HepG2 (cell line): ENCODE results near the gene ACTN1. TPM values are rescaled to one million over a fixed set of nuclear protein-coding genes. Genes with fewer than 3 reads are reported as not detected.

Source experiments
- FOXO1 ChIP-seq: sonication (generic); formaldehyde crosslinking; IDR thresholded peaks from 2 replicates; pipeline ENCODE4 v1.4.0; 2020; ENCODE audit warnings: missing genetic modification reagents
- FOXO4 ChIP-seq: sonication (generic); formaldehyde crosslinking; conservative IDR thresholded peaks from 2 replicates; pipeline ENCODE4 v1.8.1; 2023; ENCODE audit warnings: missing genetic modification reagents
- FOXP1 ChIP-seq, 2 experiments: fragments of 450-650 bp in 1 of 2; IDR thresholded peaks; 2 replicates each; pipeline ENCODE4 v1.6.1; 2017 to 2018; ENCODE audit warnings: antibody characterized with exemption in 1 of 2
- JUNB ChIP-seq: sonication (generic); formaldehyde crosslinking; IDR thresholded peaks from 2 replicates; pipeline ENCODE4 v1.8.0; 2022; ENCODE audit warnings: missing genetic modification reagents, mild to moderate bottlenecking, borderline replicate concordance
- RFX3 ChIP-seq: IDR thresholded peaks from 2 replicates; pipeline ENCODE4 v1.6.1; 2016; ENCODE audit warnings: missing biosample characterization, missing genetic modification reagents
- SMYD3 ChIP-seq: sonication (generic); formaldehyde crosslinking; IDR thresholded peaks from 2 replicates; pipeline ENCODE4 v1.8.1; 2023; ENCODE audit warnings: mild to moderate bottlenecking, missing genetic modification reagents
- ZBTB7B ChIP-seq: sonication (generic); formaldehyde crosslinking; IDR thresholded peaks from 2 replicates; pipeline ENCODE4 v1.4.0; 2020; ENCODE audit warnings: missing genetic modification reagents
- ZFP36L2 ChIP-seq: sonication (generic); formaldehyde crosslinking; IDR thresholded peaks from 2 replicates; pipeline ENCODE4 v1.4.0; 2020; ENCODE audit warnings: missing genetic modification reagents
- ZFP91 ChIP-seq: sonication (generic); formaldehyde crosslinking; IDR thresholded peaks from 2 replicates; pipeline ENCODE4 v1.9.0; 2022; ENCODE audit warnings: missing genetic modification reagents, mild to moderate bottlenecking, borderline replicate concordance
- ZNF142 ChIP-seq: sonication (generic); formaldehyde crosslinking; IDR thresholded peaks from 2 replicates; pipeline ENCODE4 v1.4.0; 2020; ENCODE audit warnings: missing genetic modification reagents
- ZNF552 ChIP-seq: sonication (generic); formaldehyde crosslinking; IDR thresholded peaks from 2 replicates; pipeline ENCODE4 v1.9.0; 2022; ENCODE audit warnings: missing genetic modification reagents, mild to moderate bottlenecking, borderline replicate concordance
- ZNF878 ChIP-seq: sonication (generic); formaldehyde crosslinking; IDR thresholded peaks from 2 replicates; pipeline ENCODE4 v1.8.1; 2023; ENCODE audit warnings: mild to moderate bottlenecking, missing genetic modification reagents, moderate library complexity
- polyA plus RNA-seq, 8 experiments: library from polyadenylated mRNA; depleted of rRNA in 3 of 8; stranded (reverse) in 7 of 8; unstranded in 1 of 8; fragments of >200 nt; fragmentation: Illumina TruSeq in 4 of 8; extraction: Trizol in 4 of 8; gene quantifications; 2 replicates each; pipeline versions ENCODE4 v1.2.1 to v1.2.3, GENCODE V29; 2011 to 2016; ENCODE audit warnings: low read depth in 4 of 8, missing spikeins in 1 of 8, mixed read lengths in 1 of 8; ENCODE audit not compliant: insufficient read depth in 1 of 8
- total RNA-seq, 5 experiments: library from RNA; depleted of rRNA; stranded (reverse); fragments of >200 nt; fragmentation: Illumina TruSeq; extraction: Trizol; gene quantifications; 2 replicates each; pipeline ENCODE4 v1.2.3, GENCODE V29; 2016; ENCODE audit warnings: low read depth in 1 of 5
- TF ChIP-seq, protein P1 (sequence below): IDR thresholded peaks from 2 replicates; pipeline ENCODE4 v1.6.1; 2016; ENCODE audit warnings: missing compliant biosample characterization, missing genetic modification reagents, borderline replicate concordance
- TF ChIP-seq, protein P2 (sequence below): sonication (generic); formaldehyde crosslinking; IDR thresholded peaks from 2 replicates; pipeline ENCODE4 v1.4.0; 2020; ENCODE audit warnings: missing genetic modification reagents, borderline replicate concordance

The ACTN1 gene
- total and polyA plus RNA-seq, 2 of the 13 experiments (the other 11 are each of a cell fraction or from before 2014, with no cell fraction given) = 58.6 to 162 TPM

- TF ChIP-seq JUNB (CRISPR knock-in tag) (no peak), ZFP36L2 (CRISPR knock-in tag) (no peak), ZNF878 (CRISPR knock-in tag) (peak; percentile 40; the same call in 1 of the 2 replicates), ZFP91 (peak; percentile 93), SMYD3 (CRISPR knock-in tag) (peak; percentile 70; the same call in 1 of the 2 replicates), FOXO4 (CRISPR knock-in tag) (0 out of 2 replicates have a peak, but pooled peaks have one; percentile 47), ZNF552 (CRISPR knock-in tag) (peak; percentile 66; the same call in 1 of the 2 replicates), ZBTB7B (peak; percentile 99), FOXO1 (CRISPR knock-in tag) (peak; percentile 68; the same call in 1 of the 2 replicates), ZNF142 (CRISPR knock-in tag) (peak; percentile 45), FOXP1 (IDR thresholded peaks at IDR 0.05) (no peak), FOXP1 (CRISPR knock-in tag; IDR thresholded peaks at IDR 0.05) (peak; percentile 32; the same call in 1 of the 2 replicates), RFX3 (CRISPR knock-in tag) (no peak)
- TF ChIP-seq, protein P1, sequence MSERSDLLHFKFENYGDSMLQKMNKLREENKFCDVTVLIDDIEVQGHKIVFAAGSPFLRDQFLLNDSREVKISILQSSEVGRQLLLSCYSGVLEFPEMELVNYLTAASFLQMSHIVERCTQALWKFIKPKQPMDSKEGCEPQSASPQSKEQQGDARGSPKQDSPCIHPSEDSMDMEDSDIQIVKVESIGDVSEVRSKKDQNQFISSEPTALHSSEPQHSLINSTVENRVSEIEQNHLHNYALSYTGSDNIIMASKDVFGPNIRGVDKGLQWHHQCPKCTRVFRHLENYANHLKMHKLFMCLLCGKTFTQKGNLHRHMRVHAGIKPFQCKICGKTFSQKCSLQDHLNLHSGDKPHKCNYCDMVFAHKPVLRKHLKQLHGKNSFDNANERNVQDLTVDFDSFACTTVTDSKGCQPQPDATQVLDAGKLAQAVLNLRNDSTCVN (CRISPR knock-in tag) = peak; percentile 83
- TF ChIP-seq, protein P2, sequence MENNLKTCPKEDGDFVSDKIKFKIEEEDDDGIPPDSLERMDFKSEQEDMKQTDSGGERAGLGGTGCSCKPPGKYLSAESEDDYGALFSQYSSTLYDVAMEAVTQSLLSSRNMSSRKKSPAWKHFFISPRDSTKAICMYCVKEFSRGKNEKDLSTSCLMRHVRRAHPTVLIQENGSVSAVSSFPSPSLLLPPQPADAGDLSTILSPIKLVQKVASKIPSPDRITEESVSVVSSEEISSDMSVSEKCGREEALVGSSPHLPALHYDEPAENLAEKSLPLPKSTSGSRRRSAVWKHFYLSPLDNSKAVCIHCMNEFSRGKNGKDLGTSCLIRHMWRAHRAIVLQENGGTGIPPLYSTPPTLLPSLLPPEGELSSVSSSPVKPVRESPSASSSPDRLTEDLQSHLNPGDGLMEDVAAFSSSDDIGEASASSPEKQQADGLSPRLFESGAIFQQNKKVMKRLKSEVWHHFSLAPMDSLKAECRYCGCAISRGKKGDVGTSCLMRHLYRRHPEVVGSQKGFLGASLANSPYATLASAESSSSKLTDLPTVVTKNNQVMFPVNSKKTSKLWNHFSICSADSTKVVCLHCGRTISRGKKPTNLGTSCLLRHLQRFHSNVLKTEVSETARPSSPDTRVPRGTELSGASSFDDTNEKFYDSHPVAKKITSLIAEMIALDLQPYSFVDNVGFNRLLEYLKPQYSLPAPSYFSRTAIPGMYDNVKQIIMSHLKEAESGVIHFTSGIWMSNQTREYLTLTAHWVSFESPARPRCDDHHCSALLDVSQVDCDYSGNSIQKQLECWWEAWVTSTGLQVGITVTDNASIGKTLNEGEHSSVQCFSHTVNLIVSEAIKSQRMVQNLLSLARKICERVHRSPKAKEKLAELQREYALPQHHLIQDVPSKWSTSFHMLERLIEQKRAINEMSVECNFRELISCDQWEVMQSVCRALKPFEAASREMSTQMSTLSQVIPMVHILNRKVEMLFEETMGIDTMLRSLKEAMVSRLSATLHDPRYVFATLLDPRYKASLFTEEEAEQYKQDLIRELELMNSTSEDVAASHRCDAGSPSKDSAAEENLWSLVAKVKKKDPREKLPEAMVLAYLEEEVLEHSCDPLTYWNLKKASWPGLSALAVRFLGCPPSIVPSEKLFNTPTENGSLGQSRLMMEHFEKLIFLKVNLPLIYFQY (CRISPR knock-in tag) = peak; percentile 76; the same call in 1 of the 2 replicates
Observed at GRCh38 chr14:68955164-68955850, 23.8 kb downstream of the ACTN1 start (continued).
